Stomach (tissue), 9 donors: ENCODE results near the gene SLBP. TPM values are rescaled to one million over a fixed set of nuclear protein-coding genes. Genes with fewer than 3 reads are reported as not detected.

Source experiments
- DNase-seq, 2 donors: peaks; one replicate each; pipeline versions ENCODE4 v3.0.0 to v3.0.0-alpha.2; 2013 to 2019
- H3K27ac ChIP-seq, 5 donors: fragments of 200-600 bp in 4 of 5; sonication (generic) in 4 of 5; one replicate each; pipeline ENCODE4 v1.5.1; 2013 to 2019; ENCODE audit warnings: mild to moderate bottlenecking in 1 of 5, moderate library complexity in 1 of 5
- H3K27me3 ChIP-seq, 3 donors: fragments of 200-600 bp; sonication (generic); one replicate each; pipeline ENCODE4 v1.5.1; 2017 to 2019; ENCODE audit warnings: mixed run types in 1 of 3
- H3K36me3 ChIP-seq, 4 donors: fragments of 200-600 bp; sonication (generic); 1 replicate in 3 of 4; 2 replicates in 1 of 4; pipeline ENCODE4 v1.5.1; 2016 to 2019
- H3K4me1 ChIP-seq, 4 donors: fragments of 200-600 bp; sonication (generic); one replicate each; pipeline ENCODE4 v1.5.1; 2016 to 2019
- H3K4me3 ChIP-seq, 4 donors: fragments of 200-600 bp; sonication (generic) in 3 of 4; one replicate each; pipeline ENCODE4 v1.5.1; 2016 to 2019; ENCODE audit warnings: mild to moderate bottlenecking in 1 of 4
- H3K9me3 ChIP-seq, 4 donors: fragments of 200-600 bp; sonication (generic); one replicate each; pipeline ENCODE4 v1.5.1; 2016 to 2019
- CTCF ChIP-seq, 7 experiments: fragments of 450-650 bp in 4 of 7; fragments of 200-600 bp in 3 of 7; sonication (generic) in 3 of 7; IDR thresholded peaks; one replicate each; pipeline ENCODE4 v1.5.1; 2016 to 2019; ENCODE audit warnings: antibody characterized with exemption in 7 of 7, control low read depth in 2 of 7, mild to moderate bottlenecking in 1 of 7
- EP300 ChIP-seq: sonication (generic); formaldehyde crosslinking; IDR thresholded peaks from one replicate; pipeline ENCODE4 v1.6.1; 2017; ENCODE audit warnings: antibody characterized with exemption
- POLR2A ChIP-seq, 4 donors: fragments of 450-650 bp; IDR thresholded peaks; one replicate each; pipeline ENCODE4 v1.6.1; 2016; ENCODE audit warnings: antibody characterized with exemption in 4 of 4, control low read depth in 2 of 4, mild to moderate bottlenecking in 1 of 4, moderate library complexity in 1 of 4
- POLR2AphosphoS5 ChIP-seq, 3 donors: sonication (generic); formaldehyde crosslinking; IDR thresholded peaks; one replicate each; pipeline ENCODE4 v1.6.1; 2016; ENCODE audit warnings: antibody characterized with exemption in 3 of 3
- WGBS, 5 donors: extraction: QIAGEN DNeasy Blood & Tissue Kit in 3 of 5; methylation state at CpG; one replicate each; pipeline versions ENCODE4 v1.1.5 to v1.1.7; 2013 to 2018; 5-methylcytosine and 5-hydroxymethylcytosine counted together
- intact Hi-C: fragments of 100-400 bp; cut with DNase I; formaldehyde crosslinking; loops from one replicate; pipeline ENCODE4 v1.15.1; 2023; ENCODE audit warnings: low total_unique reads
- polyA plus RNA-seq, 3 donors: library from polyadenylated mRNA; stranded (reverse); fragments of 200-250 nt; gene quantifications; one replicate each; pipeline ENCODE4 v1.2.3, GENCODE V29; 2013
- total RNA-seq, 5 donors: library from RNA; depleted of rRNA; stranded (reverse); fragments of >200 nt; gene quantifications; one replicate each; pipeline versions ENCODE4 v1.1.0 to v1.2.3, GENCODE V29; 2014 to 2016
- donor health status: healthy with polysubstance abuse.
- donor health status: Bipolar disorder and iron deficiency.
- donor health status: healthy.

Gene SLBP
- total and polyA plus RNA-seq, 8 donors, result 28.3 to 163 (median 38.1) TPM

DNA sequence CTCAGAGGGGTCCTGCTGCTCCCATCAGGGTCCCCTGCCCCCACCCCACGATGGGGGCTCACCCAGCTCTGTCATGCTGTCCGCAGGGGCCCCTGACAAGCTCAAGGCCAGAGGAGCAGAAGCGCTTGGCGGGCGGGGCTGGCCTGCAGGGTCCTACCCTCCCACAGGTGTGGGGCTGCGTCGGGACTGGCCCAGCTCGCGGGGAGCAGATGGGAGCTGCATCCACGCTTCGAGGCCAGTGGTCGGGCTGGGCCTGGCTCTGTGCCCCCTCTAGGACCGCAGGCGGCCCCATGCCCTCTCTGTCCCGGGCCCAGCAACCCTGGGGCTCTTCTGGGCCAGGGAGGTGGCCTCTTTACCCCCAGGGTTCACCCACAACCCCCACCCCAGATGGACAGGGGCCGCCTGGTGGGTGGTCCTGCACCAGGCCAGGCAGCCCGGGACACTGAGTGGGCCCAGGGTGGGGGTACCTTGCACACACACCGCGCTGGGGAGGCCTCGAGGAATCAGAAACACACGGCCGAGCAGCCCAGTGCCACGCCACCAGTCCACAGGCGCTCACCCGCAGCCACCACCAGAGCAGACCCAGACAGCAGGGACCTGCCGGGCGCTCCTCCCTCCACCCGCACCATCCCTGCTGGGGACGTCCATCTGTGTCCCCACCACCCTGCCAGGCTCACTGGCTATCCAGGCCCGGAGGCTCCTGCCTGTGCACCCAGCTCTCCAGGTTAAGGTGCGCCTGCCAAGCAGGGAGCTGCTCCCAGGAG lies 39.2 kb upstream of the SLBP start:
- Histone ChIP-seq H3K27ac (no peak overlapping the region), H3K27me3 (peaks cover 0 to 31% (median 4%) of the 10 kb centered on the region in 3 donors), H3K4me3 (no peak overlapping the region), H3K9me3 (no peaks in the 10 kb centered on the region), H3K36me3 (no peaks in the 10 kb centered on the region), H3K4me1 (peaks cover 29 to 50% (median 43%) of the 10 kb centered on the region in 4 donors)
- no peak for TF ChIP-seq POLR2A (IDR thresholded peaks at IDR 0.05)
- TF ChIP-seq EP300, result no peak
- no peak for TF ChIP-seq POLR2AphosphoS5 (IDR thresholded peaks at IDR 0.05)
- no peak for TF ChIP-seq CTCF (IDR thresholded peaks at IDR 0.05)
- intact Hi-C loops, result no loop called here
- no peak for DNase-seq
- WGBS, 5 donors, result 84 to 92% (median 87%) methylated on average over 15 to 31 of the region's 31 CpGs

GRCh38 chr4:1750381-1751154 lies 38.4 kb upstream of the SLBP start:
- no peak overlapping the region for H3K27ac ChIP-seq
- peaks cover 0 to 34% (median 4%) of the 10 kb centered on the region in 3 donors for H3K27me3 ChIP-seq
- no peaks in the 10 kb centered on the region for H3K9me3 ChIP-seq
- H3K36me3 ChIP-seq, result no peaks in the 10 kb centered on the region
- peaks cover 29 to 52% (median 46%) of the 10 kb centered on the region in 4 donors for H3K4me1 ChIP-seq
- no peak for DNase-seq
- H3K4me3 ChIP-seq, result no peak overlapping the region
- TF ChIP-seq POLR2A (IDR thresholded peaks at IDR 0.05) (no peak), CTCF (IDR thresholded peaks at IDR 0.05) (no peak), EP300 (no peak), POLR2AphosphoS5 (IDR thresholded peaks at IDR 0.05) (no peak)
- intact Hi-C loops, result no loop called here
- WGBS, 5 donors, result 83 to 91% (median 87%) methylated on average over 13 to 18 of the region's 18 CpGs

GRCh38 chr4:1749826-1750225 lies 37.7 kb upstream of the SLBP start:
- TF ChIP-seq EP300 (no peak), POLR2A (IDR thresholded peaks at IDR 0.05) (no peak), POLR2AphosphoS5 (IDR thresholded peaks at IDR 0.05) (no peak), CTCF (IDR thresholded peaks at IDR 0.05) (no peak)
- peaks cover 0 to 3% (median under 1%) of the 10 kb centered on the region in 4 donors for H3K36me3 ChIP-seq
- peaks cover 29 to 52% (median 46%) of the 10 kb centered on the region in 4 donors for H3K4me1 ChIP-seq
- H3K27ac ChIP-seq, result no peak overlapping the region
- H3K9me3 ChIP-seq, result no peaks in the 10 kb centered on the region
- WGBS, 5 donors, result 64 to 80% (median 78%) methylated on average over 11 to 14 of the region's 14 CpGs
- H3K27me3 ChIP-seq, result peaks cover 0 to 34% (median 4%) of the 10 kb centered on the region in 3 donors
- no peak overlapping the region for H3K4me3 ChIP-seq
- intact Hi-C loops, result loop anchor here (5.0 kb wide), 1 partner anchor 62 kb away; no protein-coding TSS in a partner anchor
- no peak for DNase-seq

DNA sequence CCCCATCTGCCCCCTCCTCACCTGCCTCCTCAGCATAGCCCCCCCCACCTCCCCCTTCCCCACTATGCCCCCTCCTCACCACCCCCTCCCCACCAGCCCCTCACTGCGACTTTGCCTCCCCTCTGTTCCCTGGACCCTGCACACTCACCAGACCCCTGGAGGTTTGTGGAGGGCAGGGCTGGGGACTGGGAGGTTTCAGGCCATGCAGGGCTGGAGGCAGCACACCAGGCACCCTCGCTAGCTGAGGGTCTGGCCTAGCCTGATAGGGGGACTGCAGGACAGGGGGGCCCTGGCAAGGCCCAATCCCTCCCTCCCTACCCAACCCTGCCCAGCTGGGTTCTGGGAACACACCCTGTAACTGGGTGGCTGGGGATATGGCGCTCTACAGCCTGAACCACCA lies 37.3 kb upstream of the SLBP start:
- H3K36me3 ChIP-seq, result peaks cover 0 to 7% (median 5%) of the 10 kb centered on the region in 4 donors
- WGBS, 5 donors, result 50 to 86% (median 59%) methylated on average over 1 to 3 of the region's 3 CpGs
- intact Hi-C loops, result loop anchor here (5.0 kb wide), 1 partner anchor 63 kb away; no protein-coding TSS in a partner anchor

More for the DNA sequence above, 37.3 kb upstream of the SLBP start:
- no peak overlapping the region for H3K27ac ChIP-seq
- H3K9me3 ChIP-seq, result no peaks in the 10 kb centered on the region
- no peak for DNase-seq
- peaks cover 0 to 34% (median 4%) of the 10 kb centered on the region in 3 donors for H3K27me3 ChIP-seq
- TF ChIP-seq POLR2A (IDR thresholded peaks at IDR 0.05) (no peak), EP300 (no peak), CTCF (IDR thresholded peaks at IDR 0.05) (no peak), POLR2AphosphoS5 (IDR thresholded peaks at IDR 0.05) (no peak)
- H3K4me1 ChIP-seq, result peaks cover 29 to 52% (median 46%) of the 10 kb centered on the region in 4 donors
- H3K4me3 ChIP-seq, result no peak overlapping the region
